ENCODE results near the gene SERP2.

- TF ChIP-seq, protein P1, sequence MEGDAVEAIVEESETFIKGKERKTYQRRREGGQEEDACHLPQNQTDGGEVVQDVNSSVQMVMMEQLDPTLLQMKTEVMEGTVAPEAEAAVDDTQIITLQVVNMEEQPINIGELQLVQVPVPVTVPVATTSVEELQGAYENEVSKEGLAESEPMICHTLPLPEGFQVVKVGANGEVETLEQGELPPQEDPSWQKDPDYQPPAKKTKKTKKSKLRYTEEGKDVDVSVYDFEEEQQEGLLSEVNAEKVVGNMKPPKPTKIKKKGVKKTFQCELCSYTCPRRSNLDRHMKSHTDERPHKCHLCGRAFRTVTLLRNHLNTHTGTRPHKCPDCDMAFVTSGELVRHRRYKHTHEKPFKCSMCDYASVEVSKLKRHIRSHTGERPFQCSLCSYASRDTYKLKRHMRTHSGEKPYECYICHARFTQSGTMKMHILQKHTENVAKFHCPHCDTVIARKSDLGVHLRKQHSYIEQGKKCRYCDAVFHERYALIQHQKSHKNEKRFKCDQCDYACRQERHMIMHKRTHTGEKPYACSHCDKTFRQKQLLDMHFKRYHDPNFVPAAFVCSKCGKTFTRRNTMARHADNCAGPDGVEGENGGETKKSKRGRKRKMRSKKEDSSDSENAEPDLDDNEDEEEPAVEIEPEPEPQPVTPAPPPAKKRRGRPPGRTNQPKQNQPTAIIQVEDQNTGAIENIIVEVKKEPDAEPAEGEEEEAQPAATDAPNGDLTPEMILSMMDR (conservative IDR thresholded peaks at IDR 0.05 in 1 of 2, IDR thresholded peaks at IDR 0.05 in 1 of 2; ENCODE audit: extremely low read depth in 1 of 2, insufficient read depth in 1 of 2, low read depth in 1 of 2, low read length in 2 of 2): no peak
- no peak for TF ChIP-seq EZH2 (IDR thresholded peaks at IDR 0.05; ENCODE audit: borderline replicate concordance, low read length)
These were observed 61.7 kb downstream of the SERP2 start for GRCh38 chr13:44435142-44435918.
